Transverse colon (tissue), 4 donors: Measurements from ENCODE around the gene RABGGTA. TPM values are rescaled to one million over a fixed set of nuclear protein-coding genes. Genes with fewer than 3 reads are reported as not detected.

Experiments used
- DNase-seq: peaks from one replicate; pipeline ENCODE4 v3.0.0-alpha.2; 2019
- H3K27ac ChIP-seq, 4 donors: fragments of 200-600 bp; sonication (generic); 2 replicates each; pipeline ENCODE4 v1.5.1; 2016 to 2018; ENCODE audit warnings: inconsistent platforms in 4 of 4
- H3K27me3 ChIP-seq: fragments of 200-600 bp; sonication (generic); 2 replicates; pipeline ENCODE4 v1.5.1; 2017; ENCODE audit warnings: inconsistent platforms
- H3K36me3 ChIP-seq, 4 donors: fragments of 200-600 bp; sonication (generic); 2 replicates each; pipeline ENCODE4 v1.5.1; 2017 to 2019; ENCODE audit warnings: inconsistent platforms in 4 of 4
- H3K4me1 ChIP-seq, 4 donors: fragments of 200-600 bp; sonication (generic); 2 replicates each; pipeline ENCODE4 v1.5.1; 2017 to 2020; ENCODE audit warnings: inconsistent platforms in 4 of 4
- H3K4me3 ChIP-seq, 4 donors: fragments of 200-600 bp; sonication (generic); 1 replicate in 1 of 4; 2 replicates in 3 of 4; pipeline versions ENCODE4 v1.5.1 to v1.6.1; 2017 to 2019; ENCODE audit warnings: inconsistent platforms in 4 of 4
- H3K9me3 ChIP-seq, 2 donors: fragments of 200-600 bp; sonication (generic); 2 replicates each; pipeline ENCODE4 v1.5.1; 2017 to 2019; ENCODE audit warnings: inconsistent platforms in 2 of 2
- CTCF ChIP-seq, 5 experiments: fragments of 200-600 bp in 3 of 5; fragments of 450-650 bp in 2 of 5; sonication (generic) in 3 of 5; IDR thresholded peaks; 1 replicate in 2 of 5; 2 replicates in 3 of 5; pipeline ENCODE4 v1.5.1; 2016 to 2017; ENCODE audit warnings: antibody characterized with exemption in 5 of 5, inconsistent platforms in 3 of 5, mild to moderate bottlenecking in 2 of 5, moderate library complexity in 1 of 5
- EP300 ChIP-seq: sonication (generic); formaldehyde crosslinking; IDR thresholded peaks from one replicate; pipeline ENCODE4 v1.6.1; 2017; ENCODE audit warnings: antibody characterized with exemption, low read depth
- POLR2A ChIP-seq: fragments of 450-650 bp; IDR thresholded peaks from one replicate; pipeline ENCODE4 v1.6.1; 2016; ENCODE audit warnings: antibody characterized with exemption, mild to moderate bottlenecking, moderate library complexity
- POLR2AphosphoS5 ChIP-seq, 3 donors: sonication (generic); formaldehyde crosslinking; IDR thresholded peaks; one replicate each; pipeline ENCODE4 v1.6.1; 2016; ENCODE audit warnings: antibody characterized with exemption in 3 of 3
- WGBS, 2 donors: methylation state at CpG; one replicate each; pipeline ENCODE4 v1.1.5; 2018; ENCODE audit warnings: low coverage in 1 of 2; 5-methylcytosine and 5-hydroxymethylcytosine counted together
- in situ Hi-C, 4 donors: fragments of 200-750 bp; cut with MboI; loops; one replicate each; pipeline versions ENCODE4 v1.15.0 to v1.15.1; 2017; ENCODE audit warnings: low sequenced_read_pairs in 3 of 4, low pct_ligation_motif_present in 1 of 4, low pct_unique_long_range_greater_than_20kb in 1 of 4
- intact Hi-C: fragments of 100-400 bp; cut with DNase I; formaldehyde crosslinking; loops from one replicate; pipeline ENCODE4 v1.15.1; 2023; ENCODE audit warnings: low total_unique reads
- total RNA-seq, 4 donors: library from RNA; depleted of rRNA; stranded (reverse); fragments of >200 nt; gene quantifications; one replicate each; pipeline ENCODE4 v1.1.0, GENCODE V29; 2016

RABGGTA gene
- total RNA-seq, 4 donors from 2014 or later, result 47.3 to 227 (median 53.0) TPM

DNA sequence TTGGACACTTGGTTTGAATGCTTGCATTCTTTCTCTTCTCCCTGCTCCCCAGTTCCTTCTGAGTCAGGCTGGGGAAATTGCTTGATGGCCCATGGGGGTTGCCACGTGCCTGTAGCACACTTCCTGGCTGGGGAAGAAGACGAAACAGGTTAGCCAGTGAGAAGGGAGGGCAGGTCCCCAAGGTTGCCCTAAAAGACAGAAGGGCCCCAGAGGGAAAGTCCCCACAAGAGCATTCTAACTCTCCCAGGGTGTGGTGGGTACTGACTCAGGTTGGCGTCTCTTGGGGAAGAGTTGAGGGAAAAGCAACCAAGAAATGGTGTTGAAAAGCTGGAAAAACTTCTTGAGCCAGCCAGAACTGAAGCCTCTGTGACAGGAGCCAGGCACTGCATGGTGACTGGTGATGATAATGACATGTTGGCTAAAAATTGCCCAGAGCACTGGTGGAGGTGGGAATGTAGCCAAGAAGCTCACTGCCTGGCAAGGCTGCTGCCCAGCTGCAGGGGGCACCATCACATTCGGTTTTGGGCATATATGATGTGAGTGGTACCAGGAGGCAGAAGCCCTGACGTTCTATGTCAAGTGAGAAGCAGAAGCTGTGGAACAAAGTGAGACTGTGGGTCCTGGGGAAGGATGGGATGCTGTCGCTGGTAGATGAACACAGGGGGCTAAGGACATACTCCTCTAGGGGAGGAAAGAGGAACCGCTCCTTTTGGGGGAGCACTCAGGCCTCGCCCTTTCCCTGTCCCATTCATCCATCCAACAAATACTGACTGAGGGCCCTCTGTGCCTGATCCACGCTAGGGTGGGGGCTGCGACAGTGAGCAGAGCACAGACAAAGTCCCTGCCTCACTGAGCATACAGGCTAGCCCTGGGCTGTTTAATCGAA, 8.1 kb upstream of the RABGGTA start:
- H3K27me3 ChIP-seq, result no peaks in the 10 kb centered on the region
- DNase-seq, result no peak
- 70 to 72% methylated on average over 5 to 11 of the region's 11 CpGs for WGBS, 2 donors
- H3K27ac ChIP-seq, result no peak overlapping the region
- no peak overlapping the region for H3K4me3 ChIP-seq
- no peaks in the 10 kb centered on the region for H3K4me1 ChIP-seq
- TF ChIP-seq CTCF (IDR thresholded peaks at IDR 0.05) (no peak), POLR2AphosphoS5 (IDR thresholded peaks at IDR 0.05) (no peak), POLR2A (no peak), EP300 (no peak)
- no peaks in the 10 kb centered on the region for H3K9me3 ChIP-seq
- in situ Hi-C loops, result no loop called here
- intact Hi-C loops, result no loop called here
- no peaks in the 10 kb centered on the region for H3K36me3 ChIP-seq

DNA sequence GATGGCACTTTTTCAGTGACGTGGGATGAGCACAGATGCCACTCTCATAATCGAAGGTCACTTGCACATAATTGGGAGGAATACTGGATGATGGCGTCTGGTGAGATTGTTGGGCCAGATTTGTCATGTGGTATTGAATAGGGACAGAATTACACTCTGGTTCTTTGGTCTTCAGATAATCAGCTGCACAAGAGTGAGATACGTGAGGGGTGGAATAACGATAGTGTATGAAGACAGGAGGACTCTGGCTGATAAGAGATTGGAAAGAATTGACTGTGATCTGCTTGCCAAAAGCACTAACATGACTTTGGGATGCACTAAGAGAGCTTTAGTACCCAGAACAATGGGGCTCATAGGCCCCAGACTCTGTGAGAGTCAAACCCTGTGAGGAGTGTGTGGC, 7.0 kb upstream of the RABGGTA start:
- in situ Hi-C loops, result no loop called here
- intact Hi-C loops, result no loop called here
- Histone ChIP-seq H3K4me3 (no peak overlapping the region), H3K27me3 (no peaks in the 10 kb centered on the region), H3K4me1 (no peaks in the 10 kb centered on the region), H3K9me3 (no peaks in the 10 kb centered on the region), H3K36me3 (no peaks in the 10 kb centered on the region), H3K27ac (no peak overlapping the region)
- no peak for DNase-seq
- WGBS, 2 donors, result 82 to 89% methylated on average over 2 to 5 of the region's 5 CpGs
- TF ChIP-seq EP300 (no peak), CTCF (IDR thresholded peaks at IDR 0.05) (no peak), POLR2AphosphoS5 (IDR thresholded peaks at IDR 0.05) (no peak), POLR2A (no peak)

DNA sequence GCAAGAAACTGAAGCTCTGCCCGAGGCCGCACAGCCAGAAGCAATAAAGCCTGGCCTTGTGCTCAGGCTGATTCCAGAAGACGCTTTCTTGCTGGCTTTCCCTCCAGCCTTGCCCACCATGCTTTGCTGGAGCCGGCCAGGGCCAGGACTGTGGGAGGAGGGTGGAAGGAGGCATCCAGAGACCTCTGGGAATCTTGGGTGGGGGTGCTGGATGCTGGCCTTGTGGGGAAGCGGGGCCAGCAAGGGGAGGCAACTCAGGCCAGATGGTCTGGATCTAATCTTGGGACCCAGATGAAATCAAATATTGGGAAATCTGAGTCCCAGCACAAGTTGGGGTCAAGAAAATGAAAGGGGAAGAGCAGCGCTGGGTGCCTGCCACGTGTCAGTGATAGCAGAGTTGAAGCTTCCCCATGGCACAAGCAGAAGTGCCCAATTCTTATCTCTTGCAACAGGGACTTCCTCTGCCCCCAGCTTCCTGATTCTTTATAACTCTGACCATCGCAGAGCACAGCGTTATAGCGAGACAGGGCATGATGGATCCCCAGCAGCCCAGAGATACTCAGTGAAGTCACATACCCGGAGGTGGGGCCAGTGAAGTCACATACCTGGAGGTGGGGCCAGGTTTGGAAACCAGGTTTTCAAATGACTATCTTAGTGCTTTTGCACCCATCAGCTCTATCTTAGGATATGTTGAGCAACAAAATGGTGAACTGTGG, 6.4 kb upstream of the RABGGTA start:
- 70 to 78% methylated on average over 3 to 11 of the region's 11 CpGs for WGBS, 2 donors
- no peaks in the 10 kb centered on the region for H3K27me3 ChIP-seq
- no peak overlapping the region for H3K4me3 ChIP-seq
- intact Hi-C loops, result no loop called here
- no peak for TF ChIP-seq CTCF (IDR thresholded peaks at IDR 0.05)
- no peak for TF ChIP-seq POLR2AphosphoS5 (IDR thresholded peaks at IDR 0.05)
- no peak for TF ChIP-seq POLR2A
- TF ChIP-seq EP300, result no peak
- H3K36me3 ChIP-seq, result no peaks in the 10 kb centered on the region
- no peaks in the 10 kb centered on the region for H3K9me3 ChIP-seq
- H3K4me1 ChIP-seq, result no peaks in the 10 kb centered on the region
- peak; percentile 24 for DNase-seq
- in situ Hi-C loops, result no loop called here
- H3K27ac ChIP-seq, result peak overlapping the region in 3 of 4 donors; percentile 29 to 51 (median 44)

- Histone ChIP-seq H3K36me3 (no peaks in the 10 kb centered on the region), H3K4me3 (no peak overlapping the region), H3K9me3 (no peaks in the 10 kb centered on the region), H3K27me3 (no peaks in the 10 kb centered on the region), H3K4me1 (peaks cover 0 to 6% (median 0%) of the 10 kb centered on the region in 4 donors), H3K27ac (peak overlapping the region in 2 of 4 donors; percentile 29 to 44)
- in situ Hi-C loops (no loop called here), intact Hi-C loops (no loop called here)
- TF ChIP-seq CTCF (IDR thresholded peaks at IDR 0.05) (no peak), POLR2AphosphoS5 (IDR thresholded peaks at IDR 0.05) (no peak), POLR2A (no peak), EP300 (no peak)
- WGBS, 2 donors, result 86 to 89% methylated on average over 1 to 6 of the region's 6 CpGs
- no peak for DNase-seq
These were observed 5.7 kb upstream of the RABGGTA start for GRCh38 chr14:24277071-24277470.
